NK-92 (cell line): ENCODE results near the gene KLK2.

ENCODE experiments used
- DNase-seq: peaks from one replicate; lab custom pipeline; 2025; ENCODE audit not compliant: unreplicated experiment; lab: John Stamatoyannopoulos, UW

Gene KLK2

GRCh38 chr19:50921426-50922316, 48.4 kb downstream of the KLK2 start:
- no peak for DNase-seq

DNA sequence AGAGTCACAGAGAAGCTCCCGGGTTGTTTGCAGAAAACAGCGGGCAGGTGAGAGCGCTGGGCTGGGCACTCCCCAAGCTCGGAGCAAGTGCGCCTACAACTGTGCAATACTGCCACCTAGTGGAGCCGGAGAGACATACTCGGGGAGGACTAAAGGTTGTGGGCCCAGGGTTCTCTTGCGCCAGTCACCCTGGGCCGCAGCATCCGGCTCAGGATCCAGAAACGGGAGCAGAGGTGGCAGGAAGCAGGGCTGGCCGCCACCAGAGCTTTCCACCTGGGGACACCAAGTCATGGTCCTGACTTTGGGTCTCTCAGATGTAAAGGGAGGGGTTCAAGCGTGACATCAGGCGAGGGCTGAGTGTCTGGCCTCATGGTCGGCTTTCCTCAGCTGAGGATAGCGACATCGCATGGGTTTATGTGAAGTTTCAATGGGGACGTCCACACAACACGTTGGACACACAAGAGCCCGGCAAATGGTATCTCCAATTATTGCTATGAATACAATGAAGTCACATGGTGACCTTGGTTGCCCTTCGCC, 49.1 kb downstream of the KLK2 start:
- no peak for DNase-seq

DNA sequence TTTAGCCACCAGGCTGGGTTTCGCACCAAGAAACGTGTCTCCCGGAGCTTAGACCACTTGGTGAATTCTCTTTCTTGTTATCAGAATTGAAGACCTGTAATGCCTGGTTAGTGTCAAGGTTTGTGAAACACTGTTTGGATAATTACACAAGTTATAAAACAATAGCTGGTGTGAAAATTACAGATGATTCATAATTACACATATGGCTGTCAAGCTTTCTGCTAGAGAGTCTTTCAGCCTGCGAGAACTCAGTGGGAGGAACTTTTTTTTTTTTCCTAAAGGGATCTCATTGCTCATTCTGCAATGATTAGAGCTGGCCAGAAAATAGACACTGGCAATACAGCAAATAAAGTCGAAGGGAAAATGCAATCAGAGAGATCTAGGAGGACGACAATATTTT, 51.3 kb downstream of the KLK2 start:
- no peak for DNase-seq

DNA sequence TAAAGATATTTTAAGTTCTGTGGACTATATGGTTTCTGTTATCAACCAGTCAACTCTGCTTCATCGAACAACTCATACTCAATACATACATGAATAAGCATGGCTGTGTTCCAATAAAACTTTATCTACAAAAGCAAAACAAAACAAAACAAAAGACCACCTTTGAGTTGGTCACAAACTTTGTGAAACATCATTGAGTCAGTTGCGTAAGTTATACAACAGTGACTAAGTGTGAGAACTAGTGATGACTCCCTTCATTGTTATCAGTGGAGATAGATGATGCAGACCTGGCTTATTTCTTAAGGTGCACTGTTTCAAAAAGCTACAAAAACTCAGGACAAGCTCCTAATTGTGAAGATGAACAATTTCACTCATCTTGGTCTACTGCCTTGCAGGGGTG, 52.5 kb downstream of the KLK2 start:
- no peak for DNase-seq

DNA sequence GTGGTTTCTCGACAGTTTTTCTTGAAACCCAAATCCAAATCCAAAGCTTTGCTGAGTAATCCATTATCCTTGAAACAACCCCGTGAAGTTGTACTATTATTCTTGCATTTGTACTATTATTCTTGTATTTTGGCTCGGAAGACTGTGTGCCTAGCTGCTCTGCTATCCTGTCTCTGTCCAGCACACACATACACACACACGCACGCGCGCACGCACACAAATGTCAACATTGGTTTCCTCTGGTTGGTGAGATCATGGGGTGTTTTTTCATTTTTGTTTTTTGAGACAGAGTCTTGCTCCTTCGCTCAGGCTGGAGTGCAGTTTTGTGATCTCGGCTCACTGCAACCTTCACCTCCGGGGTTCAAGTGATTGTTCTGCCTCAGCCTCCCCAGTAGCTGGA, 52.9 kb downstream of the KLK2 start:
- no peak for DNase-seq

GRCh38 chr19:50928831-50929230, 55.6 kb downstream of the KLK2 start:
- DNase-seq, result no peak
